H9 (cell line): Measurements from ENCODE around the gene HDDC2. TPM values are rescaled to one million over a fixed set of nuclear protein-coding genes. Genes with fewer than 3 reads are reported as not detected.
"Not testable (repeated sequence)": the region's sequence is repeated elsewhere in the genome, so short reads cannot be mapped to it uniquely, and the experiment has no call there.

Source experiments
- DNase-seq: peaks from one replicate; pipeline ENCODE4 v3.0.0-alpha.2; 2017
- H2AFZ ChIP-seq: one replicate; pipeline ENCODE4 v1.6.1; 2013; ENCODE audit warnings: mild to moderate bottlenecking, low read length, control low read depth, moderate library complexity
- H2AK5ac ChIP-seq: 2 replicates; pipeline ENCODE4 v1.6.1; 2013; ENCODE audit warnings: low read length, control low read depth, mixed read lengths; ENCODE audit not compliant: insufficient read length
- H2BK120ac ChIP-seq: one replicate; pipeline ENCODE4 v1.6.1; 2013; ENCODE audit warnings: low read depth, mild to moderate bottlenecking, low read length, control low read depth, inconsistent platforms; ENCODE audit not compliant: poor library complexity, severe bottlenecking
- H2BK12ac ChIP-seq: 2 replicates; pipeline ENCODE4 v1.6.1; 2013; ENCODE audit warnings: low read length, control low read depth, mixed read lengths, low read depth; ENCODE audit not compliant: insufficient read length
- H2BK15ac ChIP-seq: 2 replicates; pipeline ENCODE4 v1.6.1; 2013; ENCODE audit warnings: low read depth, low read length, control low read depth
- H2BK20ac ChIP-seq: one replicate; pipeline ENCODE4 v1.6.1; 2013; ENCODE audit warnings: low read depth, mild to moderate bottlenecking, low read length, control low read depth, inconsistent platforms; ENCODE audit not compliant: poor library complexity, severe bottlenecking
- H2BK5ac ChIP-seq: 2 replicates; pipeline ENCODE4 v1.6.1; 2013; ENCODE audit warnings: low read length, control low read depth, mixed read lengths; ENCODE audit not compliant: insufficient read length
- H3K14ac ChIP-seq: 2 replicates; pipeline ENCODE4 v1.6.1; 2013; ENCODE audit warnings: low read length, control low read depth; ENCODE audit not compliant: insufficient read depth
- H3K18ac ChIP-seq: 2 replicates; pipeline ENCODE4 v1.6.1; 2013; ENCODE audit warnings: low read depth, mild to moderate bottlenecking, mixed read lengths, low read length, control low read depth; ENCODE audit not compliant: insufficient read length
- H3K23ac ChIP-seq: 2 replicates; pipeline ENCODE4 v1.6.1; 2013; ENCODE audit warnings: low read length, control low read depth, mixed read lengths, low read depth; ENCODE audit not compliant: insufficient read length
- H3K23me2 ChIP-seq: 2 replicates; pipeline ENCODE4 v1.6.1; 2013; ENCODE audit warnings: low read depth, mild to moderate bottlenecking, mixed read lengths, low read length, control low read depth; ENCODE audit not compliant: insufficient read length, poor library complexity, severe bottlenecking
- H3K27ac ChIP-seq: 2 replicates; pipeline ENCODE4 v1.5.1; 2013; ENCODE audit warnings: low read length, control low read depth, mixed read lengths, low read depth; ENCODE audit not compliant: insufficient read length
- H3K27me3 ChIP-seq: 2 replicates; pipeline ENCODE4 v1.6.1; 2013; ENCODE audit warnings: low read length, control low read depth, inconsistent platforms; ENCODE audit not compliant: insufficient read depth
- H3K4ac ChIP-seq: 2 replicates; pipeline ENCODE4 v1.6.1; 2013; ENCODE audit warnings: low read depth, mild to moderate bottlenecking, control low read depth, inconsistent platforms, low read length, moderate library complexity
- H3K4me1 ChIP-seq: 2 replicates; pipeline ENCODE4 v1.6.1; 2013; ENCODE audit warnings: low read length, control low read depth, inconsistent platforms; ENCODE audit not compliant: insufficient read depth
- H3K4me2 ChIP-seq: 2 replicates; pipeline ENCODE4 v1.6.1; 2013; ENCODE audit warnings: low read length, control low read depth, mixed read lengths; ENCODE audit not compliant: insufficient read length, insufficient read depth
- H3K56ac ChIP-seq: 2 replicates; pipeline ENCODE4 v1.6.1; 2013; ENCODE audit warnings: low read depth, mild to moderate bottlenecking, mixed read lengths, low read length, control low read depth; ENCODE audit not compliant: insufficient read length
- H3K79me1 ChIP-seq: 2 replicates; pipeline ENCODE4 v1.6.1; 2013; ENCODE audit warnings: low read depth, mild to moderate bottlenecking, moderate library complexity, low read length, control low read depth, inconsistent platforms; ENCODE audit not compliant: insufficient read depth, poor library complexity, severe bottlenecking
- H3K79me2 ChIP-seq: 2 replicates; pipeline ENCODE4 v1.6.1; 2013; ENCODE audit warnings: low read length, control low read depth, inconsistent platforms; ENCODE audit not compliant: insufficient read depth
- H3K9ac ChIP-seq: 2 replicates; pipeline ENCODE4 v1.6.1; 2013; ENCODE audit warnings: low read length, control low read depth, mixed read lengths; ENCODE audit not compliant: insufficient read length; ENCODE audit errors: extremely low read depth
- H3K9me3 ChIP-seq: one replicate; pipeline ENCODE4 v1.6.1; 2013; ENCODE audit warnings: low read depth, low read length, inconsistent platforms; ENCODE audit not compliant: control insufficient read depth
- H3T11ph ChIP-seq: one replicate; pipeline ENCODE4 v1.6.1; 2013; ENCODE audit warnings: mild to moderate bottlenecking, low read length, control low read depth, inconsistent platforms
- H4K20me1 ChIP-seq: one replicate; pipeline ENCODE4 v1.6.1; 2013; ENCODE audit not compliant: control insufficient read depth, insufficient read length, insufficient read depth
- H4K5ac ChIP-seq: 2 replicates; pipeline ENCODE4 v1.6.1; 2013; ENCODE audit warnings: low read depth, mild to moderate bottlenecking, mixed read lengths, low read length, control low read depth; ENCODE audit not compliant: insufficient read length
- H4K8ac ChIP-seq: replicated peaks from 2 replicates; pipeline ENCODE4 v1.6.1; 2013; ENCODE audit warnings: low read length, control low read depth, mixed read lengths, low read depth; ENCODE audit not compliant: insufficient read length
- H4K91ac ChIP-seq: 2 replicates; pipeline ENCODE4 v1.6.1; 2013; ENCODE audit warnings: low read depth, mild to moderate bottlenecking, moderate library complexity, mixed read lengths, low read length, control low read depth; ENCODE audit not compliant: insufficient read length
- H3K27ac Mint-ChIP-seq, 3 experiments: 2 replicates in 2 of 3; 3 replicates in 1 of 3; pipeline ENCODE4 v1.8.0; 2020 to 2021; ENCODE audit warnings: mixed read lengths in 3 of 3, mild to moderate bottlenecking in 1 of 3, moderate library complexity in 1 of 3
- H3K27me3 Mint-ChIP-seq: 2 replicates; pipeline ENCODE4 v1.8.0; 2021; ENCODE audit warnings: low read depth, mild to moderate bottlenecking, moderate library complexity, mixed read lengths
- H3K36me3 Mint-ChIP-seq, 3 experiments: 2 replicates in 2 of 3; 3 replicates in 1 of 3; pipeline ENCODE4 v1.8.0; 2020 to 2021; ENCODE audit warnings: low read depth in 3 of 3, mixed read lengths in 3 of 3; ENCODE audit not compliant: insufficient read depth in 1 of 3
- H3K4me1 Mint-ChIP-seq, 2 experiments: 2 replicates each; pipeline ENCODE4 v1.8.0; 2020; ENCODE audit warnings: mixed read lengths in 2 of 2
- H3K4me3 Mint-ChIP-seq, 2 experiments: 2 replicates in 1 of 2; 3 replicates in 1 of 2; pipeline ENCODE4 v1.8.0; 2020 to 2021; ENCODE audit warnings: mild to moderate bottlenecking in 2 of 2, mixed read lengths in 2 of 2, moderate library complexity in 1 of 2
- H3K9me3 Mint-ChIP-seq, 2 experiments: 2 replicates in 1 of 2; 3 replicates in 1 of 2; pipeline ENCODE4 v1.8.0; 2020; ENCODE audit warnings: mild to moderate bottlenecking in 2 of 2, mixed read lengths in 2 of 2, moderate library complexity in 1 of 2
- whole genome bisulfite sequencing: extraction: QIAGEN DNeasy Blood & Tissue Kit; methylation state at CpG from one replicate; pipeline ENCODE4 v1.1.7; 2013; ENCODE audit warnings: missing lambda C conversion rate, low lambda C conversion rate, mixed read lengths; ENCODE audit not compliant: insufficient read length; ENCODE audit errors: extremely low coverage; 5-methylcytosine and 5-hydroxymethylcytosine counted together
- total RNA-seq: library from RNA; stranded (reverse); gene quantifications from 2 replicates; pipeline ENCODE4 v1.2.1, GENCODE V29; 2021
- TF ChIP-seq, protein P1 (sequence below): fragments of 200-600 bp; sonication (generic); conservative IDR thresholded peaks from 3 replicates; pipeline ENCODE4 v1.8.0; 2021; ENCODE audit warnings: antibody characterized with exemption, mild to moderate bottlenecking

The HDDC2 gene
- total RNA-seq, 1 experiment from 2014 or later, result 77.8 TPM

GRCh38 chr6:125285353-125285752 is 16.4 kb downstream of the HDDC2 start:
- no peak overlapping the region for H4K91ac ChIP-seq
- H2BK12ac ChIP-seq, result no peak overlapping the region
- no peak overlapping the region for H3K14ac ChIP-seq
- no peaks in the 10 kb centered on the region for H3K23me2 ChIP-seq
- no peak for DNase-seq
- no peak overlapping the region for H3K56ac ChIP-seq
- no peak overlapping the region for H2BK20ac ChIP-seq
- no peak overlapping the region for H4K8ac ChIP-seq
- Mint-ChIP-seq H3K27me3 (no peaks in the 10 kb centered on the region), H3K27ac (no peak overlapping the region), H3K9me3 (peaks cover 16 to 36% of the 10 kb centered on the region in 2 experiments), H3K4me3 (no peak overlapping the region), H3K4me1 (peaks cover 7 to 11% of the 10 kb centered on the region in 2 experiments), H3K36me3 (peaks cover 80 to 90% (median 83%) of the 10 kb centered on the region in 3 experiments)
- no peak overlapping the region for H3K4ac ChIP-seq
- H3K27me3 ChIP-seq, result no peaks in the 10 kb centered on the region
- H2AK5ac ChIP-seq, result no peak overlapping the region
- H3K27ac ChIP-seq, result no peak overlapping the region
- H3K79me2 ChIP-seq, result no peaks in the 10 kb centered on the region
- no peaks in the 10 kb centered on the region for H3K4me1 ChIP-seq
- no peak overlapping the region for H3K23ac ChIP-seq
- H3K4me2 ChIP-seq, result no peak overlapping the region
- no peak overlapping the region for H3K9ac ChIP-seq
- no peak overlapping the region for H2BK120ac ChIP-seq
- H4K5ac ChIP-seq, result no peak overlapping the region
- TF ChIP-seq, protein P1, sequence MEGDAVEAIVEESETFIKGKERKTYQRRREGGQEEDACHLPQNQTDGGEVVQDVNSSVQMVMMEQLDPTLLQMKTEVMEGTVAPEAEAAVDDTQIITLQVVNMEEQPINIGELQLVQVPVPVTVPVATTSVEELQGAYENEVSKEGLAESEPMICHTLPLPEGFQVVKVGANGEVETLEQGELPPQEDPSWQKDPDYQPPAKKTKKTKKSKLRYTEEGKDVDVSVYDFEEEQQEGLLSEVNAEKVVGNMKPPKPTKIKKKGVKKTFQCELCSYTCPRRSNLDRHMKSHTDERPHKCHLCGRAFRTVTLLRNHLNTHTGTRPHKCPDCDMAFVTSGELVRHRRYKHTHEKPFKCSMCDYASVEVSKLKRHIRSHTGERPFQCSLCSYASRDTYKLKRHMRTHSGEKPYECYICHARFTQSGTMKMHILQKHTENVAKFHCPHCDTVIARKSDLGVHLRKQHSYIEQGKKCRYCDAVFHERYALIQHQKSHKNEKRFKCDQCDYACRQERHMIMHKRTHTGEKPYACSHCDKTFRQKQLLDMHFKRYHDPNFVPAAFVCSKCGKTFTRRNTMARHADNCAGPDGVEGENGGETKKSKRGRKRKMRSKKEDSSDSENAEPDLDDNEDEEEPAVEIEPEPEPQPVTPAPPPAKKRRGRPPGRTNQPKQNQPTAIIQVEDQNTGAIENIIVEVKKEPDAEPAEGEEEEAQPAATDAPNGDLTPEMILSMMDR, result no peak
- no peaks in the 10 kb centered on the region for H4K20me1 ChIP-seq
- no peak overlapping the region for H2BK5ac ChIP-seq
- no peak overlapping the region for H2AFZ ChIP-seq
- no peak overlapping the region for H2BK15ac ChIP-seq
- no peak overlapping the region for H3T11ph ChIP-seq
- H3K18ac ChIP-seq, result no peak overlapping the region
- WGBS, result no CpG with 5 or more reads among the region's 1 CpG
- no peaks in the 10 kb centered on the region for H3K9me3 ChIP-seq
- no peaks in the 10 kb centered on the region for H3K79me1 ChIP-seq

DNA sequence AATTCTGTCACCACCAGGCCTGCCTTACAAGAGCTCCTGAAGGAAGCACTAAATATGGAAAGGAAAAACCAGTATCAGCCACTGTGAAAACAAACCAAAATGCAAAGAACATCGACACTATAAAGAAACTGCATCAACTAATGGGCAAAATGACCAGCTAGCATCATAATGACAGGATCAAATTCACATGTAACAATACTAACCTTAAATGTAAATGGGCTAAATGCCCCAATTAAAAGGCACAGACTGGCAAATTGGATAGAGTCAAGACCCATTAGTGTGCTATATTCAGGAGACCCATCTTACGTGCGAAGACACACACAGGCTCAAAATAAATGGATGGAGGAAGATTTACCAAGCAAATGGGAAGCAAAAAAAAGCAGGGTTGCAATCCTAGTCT is 19.3 kb downstream of the HDDC2 start:
- H3K23me2 ChIP-seq, H2BK15ac ChIP-seq, H4K5ac ChIP-seq, H3K4me2 ChIP-seq, H3K18ac ChIP-seq, H3K14ac ChIP-seq, H3K56ac ChIP-seq, H2AFZ ChIP-seq, H2BK12ac ChIP-seq, H2AK5ac ChIP-seq, H2BK120ac ChIP-seq, H3K4me3 Mint-ChIP-seq, H3T11ph ChIP-seq, H2BK5ac ChIP-seq, H3K4ac ChIP-seq, H3K27me3 Mint-ChIP-seq, H2BK20ac ChIP-seq, H3K27ac Mint-ChIP-seq, H3K9ac ChIP-seq, H4K20me1 ChIP-seq, H3K9me3 ChIP-seq, DNase-seq, H3K27ac ChIP-seq, H3K23ac ChIP-seq, H3K4me1 ChIP-seq, H3K79me1 ChIP-seq, H3K27me3 ChIP-seq, H4K91ac ChIP-seq, H4K8ac ChIP-seq, H3K79me2 ChIP-seq: not testable (repeated sequence)
- Mint-ChIP-seq H3K9me3 (peaks cover 13 to 34% of the 10 kb centered on the region in 2 experiments), H3K4me1 (peaks cover 18 to 20% of the 10 kb centered on the region in 2 experiments), H3K36me3 (peaks cover 69 to 77% (median 75%) of the 10 kb centered on the region in 3 experiments)
- WGBS, result no CpG with 5 or more reads among the region's 3 CpGs
